ENCODE measurements around the gene NNT.
"Not testable (repeated sequence)": the region's sequence is repeated elsewhere in the genome, so short reads cannot be mapped to it uniquely, and the experiment has no call there.

NNT gene

GRCh38 chr5:43569236-43569746, 33.7 kb upstream of the NNT start:
- CTCF ChIA-PET, result no interaction called here
- H3K27ac ChIP-seq, result no peak overlapping the region
- TF ChIP-seq CTCF (conservative IDR thresholded peaks at IDR 0.05; ENCODE audit: low read depth), result no peak
- POLR2A ChIA-PET (ENCODE audit: low non-redundant PET), result no interaction called here
- DNase-seq (ENCODE audit: low spot score), result no peak

- H3K27ac ChIP-seq, result no peak overlapping the region
- DNase-seq (ENCODE audit: low spot score), result no peak
- CTCF ChIA-PET, result no interaction called here
- TF ChIP-seq CTCF (conservative IDR thresholded peaks at IDR 0.05; ENCODE audit: low read depth), result no peak
- POLR2A ChIA-PET (ENCODE audit: low non-redundant PET), result no interaction called here
Observed at GRCh38 chr5:43570450-43571158, 32.4 kb upstream of the NNT start.

DNA sequence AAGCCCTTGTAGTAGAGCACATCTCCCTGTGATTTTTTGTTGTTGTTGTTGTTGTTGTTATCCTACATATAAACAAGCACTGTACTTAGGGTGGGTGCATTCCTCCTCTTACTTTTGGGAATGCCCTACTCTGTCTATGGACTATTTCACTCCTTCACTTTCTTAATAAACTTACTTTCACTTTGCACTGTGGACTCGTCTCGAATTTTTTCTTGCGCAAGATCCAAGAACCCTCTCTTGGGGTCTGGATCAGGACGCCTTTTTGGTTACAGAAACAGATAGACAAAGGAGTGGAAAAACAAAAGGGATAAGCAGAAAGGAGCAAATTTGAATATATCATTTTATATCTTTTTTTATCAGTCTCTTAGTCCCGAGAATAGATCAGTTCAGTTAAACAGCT, 31.7 kb upstream of the NNT start:
- TF ChIP-seq CTCF (conservative IDR thresholded peaks at IDR 0.05; ENCODE audit: low read depth), result no peak
- H3K27ac ChIP-seq, result no peak overlapping the region
- DNase-seq (ENCODE audit: low spot score), result no peak
- ChIA-PET POLR2A (ENCODE audit: low non-redundant PET) (no interaction called here), CTCF (no interaction called here)

- no peak for TF ChIP-seq CTCF (conservative IDR thresholded peaks at IDR 0.05; ENCODE audit: low read depth)
- no peak for DNase-seq (ENCODE audit: low spot score)
- CTCF ChIA-PET, result no interaction called here
- H3K27ac ChIP-seq, result no peak overlapping the region
- POLR2A ChIA-PET (ENCODE audit: low non-redundant PET), result no interaction called here
Observed at GRCh38 chr5:43572357-43572756, 30.6 kb upstream of the NNT start.

DNA sequence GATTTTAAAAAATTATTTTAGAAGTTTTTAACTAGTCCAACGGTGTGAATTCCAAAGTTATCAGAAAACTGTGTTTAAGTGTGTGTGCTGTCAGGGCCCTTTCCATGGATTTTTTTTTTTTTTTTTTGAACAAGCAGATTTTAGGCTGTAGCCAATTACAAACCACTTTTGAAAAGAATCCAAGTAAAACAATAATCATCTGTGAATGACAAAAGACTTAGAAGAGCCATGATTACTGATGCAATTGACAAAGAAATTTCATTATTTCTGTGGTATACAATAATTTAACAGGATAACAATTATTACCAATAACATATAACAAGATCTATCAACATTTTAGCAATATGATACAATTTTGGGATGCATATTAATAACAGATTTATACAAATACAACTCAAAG, 29.9 kb upstream of the NNT start:
- H3K27ac ChIP-seq, result no peak overlapping the region
- no peak for TF ChIP-seq CTCF (conservative IDR thresholded peaks at IDR 0.05; ENCODE audit: low read depth)
- CTCF ChIA-PET, result no interaction called here
- no peak for DNase-seq (ENCODE audit: low spot score)
- POLR2A ChIA-PET (ENCODE audit: low non-redundant PET), result no interaction called here

DNA sequence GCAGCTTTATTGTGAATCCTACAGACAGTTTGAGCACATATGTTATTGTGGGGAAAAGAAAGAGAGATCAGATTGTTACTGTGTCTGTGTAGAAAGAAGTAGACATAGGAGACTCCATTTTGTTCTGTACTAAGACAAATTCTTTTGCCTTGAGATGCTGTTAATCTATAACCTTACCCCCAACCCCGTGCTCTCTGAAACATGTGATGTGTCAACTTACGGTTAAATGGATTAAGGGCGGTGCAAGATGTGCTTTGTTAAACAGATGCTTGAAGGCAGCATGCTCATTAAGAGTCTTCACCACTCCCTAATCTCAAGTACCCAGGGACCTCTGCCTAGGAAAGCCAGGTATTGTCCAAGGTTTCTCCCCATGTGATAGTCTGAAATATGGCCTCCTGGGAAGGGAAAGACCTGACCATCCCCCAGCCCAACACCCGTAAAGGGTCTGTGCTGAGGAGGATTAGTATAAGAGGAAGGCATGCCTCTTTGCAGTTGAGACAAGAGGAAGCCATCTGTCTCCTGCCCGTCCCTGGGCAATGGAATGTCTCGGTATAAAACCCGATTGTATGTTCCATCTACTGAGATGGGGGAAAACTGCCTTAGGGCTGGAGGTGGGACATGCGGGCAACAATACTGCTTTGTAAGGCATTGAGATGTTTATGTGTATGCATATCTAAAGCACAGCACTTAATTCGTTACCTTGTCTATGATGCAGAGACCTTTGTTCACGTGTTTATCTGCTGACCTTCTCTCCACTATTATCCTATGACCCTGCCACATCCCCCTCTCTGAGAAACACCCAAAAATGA, 22.4 kb upstream of the NNT start:
- DNase-seq (ENCODE audit: low spot score); H3K27ac ChIP-seq; CTCF ChIA-PET; POLR2A ChIA-PET (ENCODE audit: low non-redundant PET): not testable (repeated sequence)

DNA sequence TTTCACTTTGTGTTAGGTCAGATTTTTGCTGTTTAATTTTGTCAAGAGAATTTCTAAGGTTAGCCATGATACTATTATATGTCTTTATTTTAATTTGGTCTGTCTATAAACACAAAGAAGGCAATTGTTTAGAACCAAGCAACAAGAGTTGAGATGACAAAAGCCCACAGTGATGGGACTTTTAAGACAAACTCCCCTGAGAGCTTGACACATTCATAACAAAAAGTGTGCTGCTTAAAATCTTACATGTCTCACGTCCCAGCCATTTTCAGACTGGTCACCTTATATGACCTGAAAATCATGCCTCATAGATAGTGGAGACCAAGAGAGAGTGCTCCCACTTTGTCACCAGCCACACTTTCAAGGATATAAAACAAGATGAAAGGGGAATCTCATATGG, 21.6 kb upstream of the NNT start:
- no peak for TF ChIP-seq CTCF (conservative IDR thresholded peaks at IDR 0.05; ENCODE audit: low read depth)
- H3K27ac ChIP-seq, result no peak overlapping the region
- DNase-seq (ENCODE audit: low spot score), result no peak
- POLR2A ChIA-PET (ENCODE audit: low non-redundant PET), result no interaction called here
- CTCF ChIA-PET, result interaction anchor here (0.6 kb wide), 1 partner anchor 470 kb away, joined by 8 read pairs; no protein-coding TSS in a partner anchor

All from RWPE1 (cell line).